Cerebellar nuclear complex (tissue), 1 donor: ENCODE measurements around the gene RBM10.

ENCODE experiments used
- DNase-seq, 2 experiments: peaks; one replicate each; lab custom pipeline; 2025; lab: John Stamatoyannopoulos, UW

Gene RBM10

GRCh38 chrX:47197526-47197925 lies 52.5 kb downstream of the RBM10 start:
- no peak for DNase-seq

DNA sequence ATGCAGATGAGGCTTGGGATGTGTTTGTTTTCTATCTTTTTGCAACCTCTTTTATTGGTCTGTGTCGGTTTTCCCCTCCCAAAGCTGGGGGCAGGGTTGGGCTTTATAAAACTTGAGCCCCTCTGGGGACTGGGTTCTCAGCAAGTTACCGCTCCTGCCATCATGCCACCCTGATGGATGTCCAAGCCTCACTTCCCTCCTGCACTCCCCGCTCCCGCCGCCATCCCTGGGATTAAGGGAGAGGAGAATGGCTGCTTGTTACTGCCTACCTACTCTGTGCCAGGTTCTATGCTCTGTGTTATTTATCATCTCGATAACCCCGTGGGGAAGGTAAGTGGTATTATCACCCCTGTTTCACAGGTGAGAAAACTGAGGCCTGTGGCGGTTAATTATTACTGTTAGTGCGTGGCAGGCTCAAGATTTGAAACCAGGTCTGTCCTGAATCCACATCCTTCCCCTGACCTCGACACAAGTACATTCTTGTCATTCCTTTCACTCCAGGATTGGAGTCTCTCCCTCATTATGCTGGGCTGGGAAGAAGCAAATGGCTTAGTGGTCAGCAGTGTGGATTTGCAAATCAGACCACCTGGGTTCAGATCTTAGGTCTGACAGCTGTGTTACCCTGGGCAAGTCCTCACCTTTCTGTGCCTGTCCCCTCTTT lies 53.1 kb downstream of the RBM10 start:
- DNase-seq, result no peak

GRCh38 chrX:47198687-47199080 lies 53.7 kb downstream of the RBM10 start:
- DNase-seq, result no peak

DNA sequence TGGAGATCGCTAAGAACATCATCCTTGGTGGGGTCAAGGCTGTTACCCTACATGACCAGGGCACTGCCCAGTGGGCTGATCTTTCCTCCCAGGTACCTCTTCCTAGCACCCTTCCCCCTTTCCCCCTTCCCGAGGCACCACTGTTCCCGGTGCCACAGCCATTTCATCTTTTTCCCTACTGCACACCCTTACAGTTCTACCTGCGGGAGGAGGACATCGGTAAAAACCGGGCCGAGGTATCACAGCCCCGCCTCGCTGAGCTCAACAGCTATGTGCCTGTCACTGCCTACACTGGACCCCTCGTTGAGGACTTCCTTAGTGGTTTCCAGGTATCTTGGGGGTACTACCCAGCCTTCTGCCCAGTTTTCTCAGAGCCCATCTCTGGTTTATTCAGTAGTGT lies 54.3 kb downstream of the RBM10 start:
- DNase-seq, result no peak

- no peak for DNase-seq
Measured at GRCh38 chrX:47200385-47201150, 55.5 kb downstream of the RBM10 start.

DNA sequence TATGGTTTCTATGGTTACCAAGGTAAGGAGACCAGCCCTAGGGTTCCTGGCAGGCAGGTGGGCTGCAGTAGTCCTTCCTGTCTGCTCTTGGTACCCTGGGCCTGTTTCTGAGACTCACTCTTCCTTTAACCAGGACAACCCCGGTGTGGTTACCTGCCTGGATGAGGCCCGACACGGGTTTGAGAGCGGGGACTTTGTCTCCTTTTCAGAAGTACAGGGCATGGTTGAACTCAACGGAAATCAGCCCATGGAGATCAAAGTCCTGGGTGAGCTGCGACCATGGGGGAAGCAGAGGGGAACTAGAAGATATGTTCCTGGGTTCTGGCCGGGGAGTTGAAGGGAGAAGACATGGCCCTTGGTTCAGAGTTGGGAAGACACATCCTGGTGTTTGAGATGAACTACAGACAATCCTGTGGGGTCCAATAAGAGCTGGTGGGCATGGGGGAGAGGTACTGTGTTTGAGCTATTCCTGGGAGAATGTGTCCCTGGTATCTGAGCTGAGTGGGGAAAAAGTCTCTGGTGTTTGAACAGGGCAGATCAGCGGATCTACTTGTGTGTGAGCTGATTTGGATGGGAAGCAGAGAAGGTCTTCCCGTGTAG lies 56.4 kb downstream of the RBM10 start:
- DNase-seq, result no peak

- DNase-seq, result no peak
Measured at GRCh38 chrX:47202316-47202715, 57.3 kb downstream of the RBM10 start.

GRCh38 chrX:47202877-47203276 lies 57.9 kb downstream of the RBM10 start:
- no peak for DNase-seq

GRCh38 chrX:47204970-47205369 lies 59.9 kb downstream of the RBM10 start:
- no peak for DNase-seq

DNA sequence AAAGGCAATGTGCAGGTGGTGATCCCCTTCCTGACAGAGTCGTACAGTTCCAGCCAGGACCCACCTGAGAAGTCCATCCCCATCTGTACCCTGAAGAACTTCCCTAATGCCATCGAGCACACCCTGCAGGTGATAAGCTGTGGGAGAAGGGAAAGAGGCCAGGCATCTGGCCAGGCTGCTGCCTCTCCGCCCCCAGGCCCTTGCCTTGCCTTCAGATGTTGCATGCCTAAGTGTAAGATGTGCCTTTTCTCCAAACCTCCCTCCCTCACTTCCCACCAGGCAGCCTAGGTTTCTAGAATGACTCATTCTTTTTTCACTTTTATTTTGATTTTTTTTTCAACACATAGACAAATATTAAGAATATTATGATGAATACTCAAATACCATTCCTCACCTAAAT lies 61.3 kb downstream of the RBM10 start:
- DNase-seq, result no peak

DNA sequence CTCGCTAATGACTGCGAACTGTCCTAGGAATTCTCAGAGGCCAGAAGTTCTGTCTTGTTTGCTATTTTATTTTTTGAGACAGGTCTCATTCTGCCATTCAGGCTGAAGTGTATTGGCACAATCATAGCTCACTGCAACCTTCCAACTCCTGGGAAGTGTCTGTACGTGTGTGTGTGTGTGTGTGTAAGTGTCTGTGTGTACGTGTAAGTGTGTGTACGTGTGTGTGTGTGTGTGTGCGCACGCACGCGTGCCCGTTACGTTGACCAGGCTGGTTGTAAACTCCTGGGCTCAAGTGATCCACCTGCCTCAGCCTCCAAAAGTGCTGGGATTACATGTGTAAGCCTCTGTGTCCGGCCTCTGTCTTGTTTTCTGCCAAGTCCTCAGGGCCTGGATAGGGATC lies 63.1 kb downstream of the RBM10 start:
- no peak for DNase-seq

DNA sequence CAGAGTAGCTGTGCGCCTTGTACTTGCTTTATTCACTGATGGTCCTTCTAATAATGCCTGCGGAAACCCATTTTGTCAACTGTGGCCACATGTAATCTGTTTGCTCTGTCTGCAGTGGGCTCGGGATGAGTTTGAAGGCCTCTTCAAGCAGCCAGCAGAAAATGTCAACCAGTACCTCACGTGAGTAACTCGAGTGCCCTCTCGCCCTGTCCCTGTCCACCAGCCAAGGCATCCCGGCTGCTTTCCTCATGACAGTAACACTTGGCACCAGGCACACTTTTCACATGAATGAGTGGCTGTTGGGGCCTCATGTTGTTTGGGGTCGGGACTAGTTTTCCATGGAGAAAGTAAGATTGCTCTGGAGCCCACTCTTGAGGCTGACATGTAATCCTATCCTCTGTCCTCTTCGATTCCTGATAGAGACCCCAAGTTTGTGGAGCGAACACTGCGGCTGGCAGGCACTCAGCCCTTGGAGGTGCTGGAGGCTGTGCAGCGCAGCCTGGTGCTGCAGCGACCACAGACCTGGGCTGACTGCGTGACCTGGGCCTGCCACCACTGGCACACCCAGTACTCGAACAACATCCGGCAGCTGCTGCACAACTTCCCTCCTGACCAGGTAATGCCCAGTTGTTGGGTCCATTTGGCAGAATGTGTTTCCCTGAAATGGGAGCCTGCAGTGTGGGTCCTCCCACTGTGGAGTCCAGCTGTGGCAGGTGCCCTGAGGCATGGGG lies 64.7 kb downstream of the RBM10 start:
- no peak for DNase-seq

DNA sequence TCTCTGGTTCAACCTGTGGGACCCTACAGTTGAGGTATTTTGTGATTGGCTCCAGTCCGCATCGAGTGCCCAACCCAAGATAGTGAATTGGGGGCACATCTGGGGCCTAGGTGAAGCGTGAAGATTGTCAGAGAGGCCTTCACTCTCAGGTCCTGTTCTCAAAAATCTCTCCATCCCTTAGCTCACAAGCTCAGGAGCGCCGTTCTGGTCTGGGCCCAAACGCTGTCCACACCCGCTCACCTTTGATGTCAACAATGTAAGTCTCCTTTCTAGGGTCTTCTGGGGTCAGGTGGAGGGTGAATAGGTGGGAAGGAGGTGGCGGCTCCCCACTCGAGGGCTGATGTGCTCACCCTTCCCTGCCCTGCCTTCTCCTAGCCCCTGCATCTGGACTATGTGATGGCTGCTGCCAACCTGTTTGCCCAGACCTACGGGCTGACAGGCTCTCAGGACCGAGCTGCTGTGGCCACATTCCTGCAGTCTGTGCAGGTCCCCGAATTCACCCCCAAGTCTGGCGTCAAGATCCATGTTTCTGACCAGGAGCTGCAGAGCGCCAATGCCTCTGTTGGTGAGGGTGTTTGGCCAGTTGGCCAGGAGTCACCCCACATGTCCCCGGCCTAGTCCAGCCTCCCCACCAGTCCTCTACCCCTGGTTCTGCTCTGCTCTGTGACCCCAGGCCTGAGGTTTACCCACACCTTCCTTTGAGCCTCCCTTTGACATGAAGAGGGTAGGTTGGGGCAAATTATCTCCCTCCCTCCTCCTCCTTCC lies 65.8 kb downstream of the RBM10 start:
- DNase-seq, result no peak

DNA sequence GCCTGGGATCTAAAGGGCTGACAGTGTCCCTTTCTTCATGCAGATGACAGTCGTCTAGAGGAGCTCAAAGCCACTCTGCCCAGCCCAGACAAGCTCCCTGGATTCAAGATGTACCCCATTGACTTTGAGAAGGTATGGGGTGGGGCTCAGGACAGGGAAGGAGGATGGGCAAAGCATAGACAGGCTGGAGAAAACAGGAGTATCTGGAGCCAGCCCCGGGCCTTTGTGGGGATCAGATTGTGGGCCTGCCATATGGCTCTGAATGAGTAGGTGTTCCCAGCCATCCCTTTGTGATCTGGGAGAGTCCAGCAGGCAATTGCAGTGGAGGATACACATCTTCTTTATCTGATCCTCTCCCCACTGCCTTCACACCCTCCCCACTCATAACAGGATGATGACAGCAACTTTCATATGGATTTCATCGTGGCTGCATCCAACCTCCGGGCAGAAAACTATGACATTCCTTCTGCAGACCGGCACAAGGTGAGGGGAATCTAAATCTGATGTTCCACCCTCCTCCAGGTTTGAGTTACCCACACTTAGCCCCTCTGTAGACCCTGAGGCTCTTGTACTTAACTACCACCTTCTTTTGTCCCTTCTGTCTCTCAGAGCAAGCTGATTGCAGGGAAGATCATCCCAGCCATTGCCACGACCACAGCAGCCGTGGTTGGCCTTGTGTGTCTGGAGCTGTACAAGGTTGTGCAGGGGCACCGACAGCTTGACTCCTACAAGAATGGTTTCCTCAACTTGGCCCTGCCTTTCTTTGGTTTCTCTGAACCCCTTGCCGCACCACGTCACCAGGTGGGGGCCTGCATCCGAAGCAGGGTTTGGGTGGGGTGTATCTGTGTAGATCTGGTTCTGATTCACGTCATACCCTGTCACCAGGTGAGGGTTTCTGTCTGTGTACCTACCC lies 67.6 kb downstream of the RBM10 start:
- no peak for DNase-seq

DNA sequence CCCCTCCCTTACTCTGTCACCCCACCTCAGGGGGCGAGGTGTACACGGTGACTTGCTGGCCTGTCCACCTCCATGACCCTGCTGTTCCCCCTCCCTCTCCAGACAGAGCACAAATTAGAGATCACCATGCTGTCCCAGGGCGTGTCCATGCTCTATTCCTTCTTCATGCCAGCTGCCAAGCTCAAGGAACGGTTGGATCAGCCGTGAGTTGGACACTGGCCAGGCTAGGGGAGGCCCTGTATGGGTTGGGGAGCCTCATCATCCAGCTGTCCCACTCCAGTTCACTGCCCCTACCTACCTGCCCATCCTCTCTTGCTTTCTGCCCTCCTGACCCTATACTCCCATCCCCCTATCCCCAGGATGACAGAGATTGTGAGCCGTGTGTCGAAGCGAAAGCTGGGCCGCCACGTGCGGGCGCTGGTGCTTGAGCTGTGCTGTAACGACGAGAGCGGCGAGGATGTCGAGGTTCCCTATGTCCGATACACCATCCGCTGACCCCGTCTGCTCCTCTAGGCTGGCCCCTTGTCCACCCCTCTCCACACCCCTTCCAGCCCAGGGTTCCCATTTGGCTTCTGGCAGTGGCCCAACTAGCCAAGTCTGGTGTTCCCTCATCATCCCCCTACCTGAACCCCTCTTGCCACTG lies 69.5 kb downstream of the RBM10 start:
- no peak for DNase-seq

GRCh38 chrX:47215291-47215900 lies 70.4 kb downstream of the RBM10 start:
- DNase-seq, result no peak

DNA sequence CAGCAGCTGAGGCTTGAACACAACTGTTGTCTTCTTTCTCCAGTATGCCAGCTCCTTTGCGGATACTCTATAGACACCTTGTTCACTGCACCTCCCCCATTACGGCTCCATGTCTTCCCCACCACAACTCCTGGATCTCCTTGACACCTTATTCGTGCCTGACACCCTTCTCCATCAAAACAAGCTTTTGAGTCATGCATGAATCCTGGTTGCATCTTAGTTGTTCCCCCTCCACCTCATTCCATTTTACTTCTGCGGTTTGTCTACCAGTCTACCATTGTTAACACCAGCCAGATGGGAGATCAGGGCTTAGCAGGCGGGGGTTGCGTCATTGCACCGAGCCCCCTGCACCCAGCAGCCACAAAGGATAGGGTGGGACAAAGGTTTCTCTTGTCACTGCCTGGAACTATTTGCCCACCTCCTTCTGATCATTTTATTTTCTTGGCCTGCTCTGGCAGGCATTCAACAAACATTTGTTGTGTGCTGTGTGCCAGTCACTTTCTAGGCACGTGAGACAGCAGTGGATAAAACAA lies 71.4 kb downstream of the RBM10 start:
- no peak for DNase-seq

GRCh38 chrX:47217121-47217851 lies 72.3 kb downstream of the RBM10 start:
- DNase-seq, result no peak

DNA sequence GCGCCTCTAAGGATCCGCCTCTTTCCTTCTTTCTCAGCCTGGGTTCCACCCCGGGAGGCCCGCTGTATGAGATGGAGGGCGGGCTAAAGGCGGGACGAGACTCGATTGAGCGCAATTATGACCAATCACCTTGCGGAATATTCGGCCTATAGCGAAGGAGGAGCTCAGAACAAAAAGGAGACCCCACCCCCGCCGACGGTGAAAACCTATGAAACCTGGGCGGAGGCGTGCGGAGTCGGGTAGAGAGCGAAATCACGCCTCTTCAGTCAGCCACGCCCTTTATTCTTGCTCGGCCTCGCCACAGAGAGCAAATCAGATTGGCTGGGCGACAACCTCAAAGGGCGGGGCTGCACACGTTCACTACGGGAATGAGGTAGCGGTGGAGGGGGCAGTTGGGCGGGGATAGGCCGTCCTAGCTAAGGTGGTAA lies 72.8 kb downstream of the RBM10 start:
- DNase-seq, result peak; percentile 97
